Ammon's horn (tissue), 1 donor: Measurements from ENCODE around the gene LMCD1.

Experiments used
- DNase-seq: peaks from one replicate; pipeline ENCODE4 v3.0.0-alpha.2; 2016; ENCODE audit warnings: low spot score

Gene LMCD1

GRCh38 chr3:8501371-8502131, at the start of gene LMCD1:
TSS of gene LMCD1 (plus strand) at chr3:8501823. CDS start at chr3:8501939, 116 bp downstream.
- DNase-seq, result peak; percentile 98

- DNase-seq, result no peak
Measured at GRCh38 chr3:8452112-8452511, 49.5 kb upstream of the LMCD1 start.

- no peak for DNase-seq
Measured at GRCh38 chr3:8453153-8453552, 48.5 kb upstream of the LMCD1 start.

GRCh38 chr3:8455526-8456411, 45.9 kb upstream of the LMCD1 start:
- no peak for DNase-seq

GRCh38 chr3:8456412-8456811, 45.2 kb upstream of the LMCD1 start:
- DNase-seq, result no peak

GRCh38 chr3:8457039-8457438, 44.6 kb upstream of the LMCD1 start:
- DNase-seq, result no peak

GRCh38 chr3:8458238-8458661, 43.4 kb upstream of the LMCD1 start:
- peak; percentile 22 for DNase-seq

- peak; percentile 12 for DNase-seq
Measured at GRCh38 chr3:8458711-8459110, 42.9 kb upstream of the LMCD1 start.

GRCh38 chr3:8460050-8460708, 41.4 kb upstream of the LMCD1 start:
- DNase-seq, result no peak

- no peak for DNase-seq
Measured at GRCh38 chr3:8460815-8461456, 40.7 kb upstream of the LMCD1 start.

- peak; percentile 69 for DNase-seq
Measured at GRCh38 chr3:8464668-8465067, 37.0 kb upstream of the LMCD1 start.

GRCh38 chr3:8466526-8466925, 35.1 kb upstream of the LMCD1 start:
- DNase-seq, result no peak

GRCh38 chr3:8470801-8471200, 30.8 kb upstream of the LMCD1 start:
- no peak for DNase-seq

GRCh38 chr3:8472549-8472948, 29.1 kb upstream of the LMCD1 start:
- DNase-seq, result no peak

GRCh38 chr3:8473029-8473428, 28.6 kb upstream of the LMCD1 start:
- DNase-seq, result no peak

GRCh38 chr3:8473990-8474389, 27.6 kb upstream of the LMCD1 start:
- no peak for DNase-seq

- no peak for DNase-seq
Measured at GRCh38 chr3:8474991-8475390, 26.6 kb upstream of the LMCD1 start.

GRCh38 chr3:8480699-8481098, 20.9 kb upstream of the LMCD1 start:
- DNase-seq, result no peak

GRCh38 chr3:8481380-8481779, 20.2 kb upstream of the LMCD1 start:
- DNase-seq, result no peak

- no peak for DNase-seq
Measured at GRCh38 chr3:8482263-8482662, 19.4 kb upstream of the LMCD1 start.

GRCh38 chr3:8482960-8483665, 18.5 kb upstream of the LMCD1 start:
- DNase-seq, result peak; percentile 86
